IMR-90 (cell line): ENCODE data around the gene STK10. TPM values are rescaled to one million over a fixed set of nuclear protein-coding genes. Genes with fewer than 3 reads are reported as not detected.
"Not testable (repeated sequence)": the region's sequence is repeated elsewhere in the genome, so short reads cannot be mapped to it uniquely, and the experiment has no call there.

Experiments
- ATAC-seq: fragments of 200-7000 bp; cut with Tn5 transposase; 2 replicates; pipeline ENCODE4 v1.9.1; 2020; ENCODE audit warnings: low read depth, mild to moderate bottlenecking, moderate library complexity
- BruUV-seq: library from RNA; stranded (reverse); fragments of 400-500 nt; replicated peaks from 2 replicates; lab custom pipeline; 2021; lab: Mats Ljungman, UMichigan
- CTCF ChIA-PET: fragments of 300-600 bp; formaldehyde crosslinking; extraction: SDS; loops from one replicate; lab custom pipeline; 2021; ENCODE audit warnings: antibody characterized with exemption; lab: Yijun Ruan, JAX
- POLR2A ChIA-PET: fragments of 300-600 bp; sonication (Branson Sonifier 250); formaldehyde crosslinking; loops from one replicate; lab custom pipeline; 2022; ENCODE audit warnings: antibody characterized with exemption; ENCODE audit not compliant: unreplicated experiment; lab: Charles Lee
- DNase-seq: peaks from one replicate; pipeline ENCODE4 v3.0.0; 2013
- H2AFZ ChIP-seq: replicated peaks from 2 replicates; pipeline ENCODE3; 2013; ENCODE audit warnings: low read length, mild to moderate bottlenecking; ENCODE audit not compliant: poor library complexity
- H2AK5ac ChIP-seq: 2 replicates; pipeline ENCODE4 v1.6.1; 2013; ENCODE audit warnings: low read depth, low read length, inconsistent platforms
- H2AK9ac ChIP-seq: replicated peaks from 2 replicates; pipeline ENCODE3; 2013; ENCODE audit warnings: mild to moderate bottlenecking, low read depth, low read length, moderate library complexity; ENCODE audit not compliant: poor library complexity
- H2BK120ac ChIP-seq: 2 replicates; pipeline ENCODE4 v1.6.1; 2013; ENCODE audit warnings: low read depth, low read length, inconsistent platforms
- H2BK15ac ChIP-seq: 3 replicates; pipeline ENCODE4 v1.6.1; 2013; ENCODE audit warnings: low read depth, low read length, inconsistent platforms
- H2BK20ac ChIP-seq: 2 replicates; pipeline ENCODE4 v1.6.1; 2013; ENCODE audit warnings: low read depth, mild to moderate bottlenecking, inconsistent platforms, low read length, moderate library complexity
- H2BK5ac ChIP-seq: 2 replicates; pipeline ENCODE4 v1.6.1; 2013; ENCODE audit warnings: mild to moderate bottlenecking, low read depth, low read length, inconsistent platforms; ENCODE audit not compliant: poor library complexity, severe bottlenecking
- H3K14ac ChIP-seq: replicated peaks from 2 replicates; pipeline ENCODE4 v1.6.1; 2013; ENCODE audit warnings: low read depth, low read length, inconsistent platforms
- H3K18ac ChIP-seq: 2 replicates; pipeline ENCODE4 v1.6.1; 2013; ENCODE audit warnings: low read depth, low read length, control low read depth
- H3K23ac ChIP-seq: 2 replicates; pipeline ENCODE4 v1.6.1; 2013; ENCODE audit warnings: low read depth, low read length, inconsistent platforms
- H3K27ac ChIP-seq: 2 replicates; pipeline ENCODE4 v1.5.1; 2013; ENCODE audit warnings: mild to moderate bottlenecking, control low read depth, low read length; ENCODE audit not compliant: insufficient read depth
- H3K27me3 ChIP-seq: 2 replicates; pipeline ENCODE4 v1.6.1; 2013; ENCODE audit warnings: low read length; ENCODE audit not compliant: control insufficient read depth, insufficient read depth
- H3K36me3 ChIP-seq: 2 replicates; pipeline ENCODE4 v1.6.1; 2013; ENCODE audit warnings: low read length, mixed read lengths; ENCODE audit not compliant: control insufficient read depth, insufficient read depth
- H3K4ac ChIP-seq: 2 replicates; pipeline ENCODE4 v1.6.1; 2013; ENCODE audit warnings: low read depth, low read length, inconsistent platforms
- H3K4me1 ChIP-seq: 2 replicates; pipeline ENCODE4 v1.6.1; 2013; ENCODE audit warnings: low read length, mixed read lengths; ENCODE audit not compliant: control insufficient read depth, insufficient read depth
- H3K4me2 ChIP-seq: 2 replicates; pipeline ENCODE4 v1.6.1; 2013; ENCODE audit warnings: low read depth, mild to moderate bottlenecking, control low read depth, low read length, moderate library complexity
- H3K4me3 ChIP-seq: 2 replicates; pipeline ENCODE4 v1.5.1; 2013; ENCODE audit warnings: low read depth, mild to moderate bottlenecking, control low read depth, low read length, moderate library complexity; ENCODE audit not compliant: insufficient read depth
- H3K56ac ChIP-seq: 2 replicates; pipeline ENCODE4 v1.6.1; 2013; ENCODE audit warnings: low read length, inconsistent platforms; ENCODE audit not compliant: insufficient read depth; ENCODE audit errors: extremely low read depth
- H3K79me1 ChIP-seq, 2 experiments: 2 replicates each; pipeline ENCODE4 v1.6.1; 2013; ENCODE audit warnings: low read length in 2 of 2, inconsistent platforms in 1 of 2, low read depth in 1 of 2
- H3K9ac ChIP-seq: 2 replicates; pipeline ENCODE4 v1.6.1; 2013; ENCODE audit warnings: low read depth, low read length, control low read depth
- H3K9me1 ChIP-seq: 2 replicates; pipeline ENCODE4 v1.6.1; 2013; ENCODE audit warnings: low read length, inconsistent platforms; ENCODE audit not compliant: insufficient read depth
- H3K9me3 ChIP-seq: 2 replicates; pipeline ENCODE4 v1.6.1; 2013; ENCODE audit warnings: low read length; ENCODE audit not compliant: control insufficient read depth, insufficient read depth
- H4K20me1 ChIP-seq: 2 replicates; pipeline ENCODE4 v1.6.1; 2013; ENCODE audit warnings: low read length, inconsistent platforms; ENCODE audit not compliant: insufficient read depth
- H4K5ac ChIP-seq: 2 replicates; pipeline ENCODE4 v1.6.1; 2013; ENCODE audit warnings: mild to moderate bottlenecking, low read depth, low read length, control low read depth
- H4K8ac ChIP-seq, 2 experiments: 2 replicates each; pipeline ENCODE4 v1.6.1; 2013; ENCODE audit warnings: low read depth in 2 of 2, low read length in 2 of 2, control low read depth in 1 of 2, inconsistent platforms in 1 of 2
- H4K91ac ChIP-seq: 2 replicates; pipeline ENCODE4 v1.6.1; 2013; ENCODE audit warnings: low read depth, low read length, inconsistent platforms; ENCODE audit not compliant: insufficient read depth
- RCOR1 ChIP-seq: IDR thresholded peaks from 2 replicates; pipeline ENCODE4 v1.6.1; 2012; ENCODE audit warnings: mild to moderate bottlenecking, low read length, improper control_type of control experiment; ENCODE audit not compliant: insufficient replicate concordance
- WGBS, 2 experiments: methylation state at CpG; one replicate each; pipeline versions ENCODE4 v1.1.5 to v1.1.7; 2013; ENCODE audit warnings: missing lambda C conversion rate in 2 of 2; ENCODE audit not compliant: insufficient read length in 1 of 2; ENCODE audit errors: extremely low coverage in 2 of 2; 5-methylcytosine and 5-hydroxymethylcytosine counted together
- dilution Hi-C: fragments of 300-500 bp; cut with HindIII; formaldehyde crosslinking; loops from one replicate; pipeline ENCODE4 v1.14.3; 2018; ENCODE audit warnings: low sequenced_read_pairs; ENCODE audit not compliant: unreplicated experiment
- in situ Hi-C: fragments of 300-500 bp; cut with MboI; formaldehyde crosslinking; loops from 3 replicates; pipeline ENCODE4 v1.14.3; 2019; ENCODE audit warnings: low sequenced_read_pairs, inconsistent platforms, mixed read lengths
- intact Hi-C: fragments of 100-400 bp; cut with micrococcal nuclease; formaldehyde crosslinking; loops from 2 replicates; pipeline ENCODE4 v1.10.0; 2022
- polyA plus RNA-seq, 3 experiments: library from polyadenylated mRNA; depleted of rRNA; stranded (reverse); fragments of >200 nt; gene quantifications; 2 replicates each; pipeline ENCODE4 v1.2.3, GENCODE V29; 2012; ENCODE audit warnings: low replicate concordance in 1 of 3
- total RNA-seq: library from RNA; depleted of rRNA; stranded (reverse); fragments of >200 nt; gene quantifications from 2 replicates; pipeline ENCODE4 v1.2.3, GENCODE V29; 2012
- TF ChIP-seq, protein P1 (sequence below): fragments of 150-350 bp; IDR thresholded peaks from 2 replicates; pipeline ENCODE4 v1.6.1; 2017; ENCODE audit warnings: mild to moderate bottlenecking, antibody characterized with exemption, low read length, low read depth

STK10 gene
- total and polyA plus RNA-seq, 2 of the 4 experiments (the other 2 are of a cell fraction), result 15.4 to 18.5 TPM

DNA sequence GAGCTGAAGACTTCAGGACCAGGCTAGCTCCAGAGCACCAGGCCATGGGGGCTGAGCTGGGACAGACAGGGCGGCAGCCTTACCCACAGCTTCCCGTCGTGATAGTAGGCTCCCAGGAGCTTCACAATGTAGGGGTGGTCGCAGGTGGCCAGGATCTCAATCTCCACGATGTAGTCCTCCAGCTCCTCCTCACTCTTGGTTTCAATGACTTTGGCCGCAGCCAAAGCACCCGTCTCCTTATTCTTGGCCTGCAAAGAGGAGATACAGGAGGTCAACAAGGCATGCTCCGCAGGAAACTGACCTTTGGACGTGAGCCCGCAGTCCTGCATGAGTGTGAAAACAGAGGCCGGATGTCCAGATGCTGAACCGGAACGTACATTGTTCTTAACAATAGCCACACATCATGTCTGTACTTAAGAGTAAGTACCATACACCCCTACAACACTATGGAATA lies 31.5 kb downstream of the STK10 start:
- Histone ChIP-seq H3K4me3 (no peak overlapping the region), H3K9me3 (no peaks in the 10 kb centered on the region), H2BK5ac (no peak overlapping the region), H3K9ac (no peak overlapping the region), H2BK20ac (no peak overlapping the region), H3K27me3 (no peaks in the 10 kb centered on the region), H2AK9ac (no peak overlapping the region), H4K20me1 (peaks cover 12% of the 10 kb centered on the region), H3K56ac (no peak overlapping the region), H4K8ac (no peak overlapping the region), H2BK120ac (no peak overlapping the region), H3K23ac (no peak overlapping the region), H3K36me3 (peaks cover 15% of the 10 kb centered on the region), H3K27ac (no peak overlapping the region), H4K5ac (no peak overlapping the region), H3K4ac (no peak overlapping the region), H3K14ac (no peak overlapping the region), H3K4me2 (no peak overlapping the region), H3K4me1 (no peaks in the 10 kb centered on the region), H2AK5ac (no peak overlapping the region), H2BK15ac (no peak overlapping the region), H4K91ac (no peak overlapping the region), H3K9me1 (peaks cover 20% of the 10 kb centered on the region; the same call in 1 of the 2 replicates), H2AFZ (no peak overlapping the region), H3K18ac (no peak overlapping the region), H3K79me1 (peaks cover 31 to 63% of the 10 kb centered on the region in 2 experiments)
- no TSS peak for BruUV-seq
- ATAC-seq, result no peak
- WGBS, 2 experiments, result 100% methylated on average over 2 of the region's 13 CpGs; no CpG with 5 or more reads in 1 of the 2 experiments
- DNase-seq, result no peak
- in situ Hi-C loops (no loop called here), dilution Hi-C loops (no loop called here), intact Hi-C loops (no loop called here)
- CTCF ChIA-PET, result interaction anchor here (0.6 kb wide), 1 partner anchor 45 kb away, joined by 4 read pairs; no protein-coding TSS in a partner anchor
- POLR2A ChIA-PET, result no interaction called here
- TF ChIP-seq, protein P1, sequence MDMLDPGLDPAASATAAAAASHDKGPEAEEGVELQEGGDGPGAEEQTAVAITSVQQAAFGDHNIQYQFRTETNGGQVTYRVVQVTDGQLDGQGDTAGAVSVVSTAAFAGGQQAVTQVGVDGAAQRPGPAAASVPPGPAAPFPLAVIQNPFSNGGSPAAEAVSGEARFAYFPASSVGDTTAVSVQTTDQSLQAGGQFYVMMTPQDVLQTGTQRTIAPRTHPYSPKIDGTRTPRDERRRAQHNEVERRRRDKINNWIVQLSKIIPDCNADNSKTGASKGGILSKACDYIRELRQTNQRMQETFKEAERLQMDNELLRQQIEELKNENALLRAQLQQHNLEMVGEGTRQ, result no peak
- no peak for TF ChIP-seq RCOR1

DNA sequence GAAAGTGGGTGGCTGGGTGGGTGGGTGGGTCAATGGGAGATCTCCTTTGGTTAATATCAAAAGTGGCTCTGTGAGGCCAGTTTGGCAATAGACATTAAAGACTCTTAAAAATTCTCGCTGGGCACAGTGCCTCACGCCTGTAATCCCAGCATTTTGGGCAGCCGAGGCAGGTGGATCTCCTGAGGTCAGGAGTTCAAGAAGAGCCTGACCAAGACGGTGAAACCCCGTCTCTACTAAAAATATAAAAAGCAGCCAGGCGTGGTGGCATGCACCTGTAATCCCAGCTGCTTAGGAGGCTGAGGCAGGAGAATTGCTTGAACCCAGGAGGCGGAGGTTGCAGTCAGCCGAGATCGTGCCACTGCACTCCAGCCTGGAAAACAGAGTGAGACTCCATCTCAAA lies 32.9 kb downstream of the STK10 start:
- intact Hi-C loops, BruUV-seq, ATAC-seq, H3K27ac ChIP-seq, H2AK9ac ChIP-seq, H3K18ac ChIP-seq, H2AFZ ChIP-seq, H4K5ac ChIP-seq, CTCF ChIA-PET, H3K23ac ChIP-seq, H3K4ac ChIP-seq, H2BK20ac ChIP-seq, H3K9ac ChIP-seq, POLR2A ChIA-PET, H3K27me3 ChIP-seq, H4K8ac ChIP-seq, H2BK5ac ChIP-seq, DNase-seq, H3K56ac ChIP-seq, H3K14ac ChIP-seq, H3K4me1 ChIP-seq, H3K9me3 ChIP-seq, H2BK120ac ChIP-seq, H4K91ac ChIP-seq, dilution Hi-C loops, H2AK5ac ChIP-seq, H2BK15ac ChIP-seq, in situ Hi-C loops, H3K4me3 ChIP-seq, H3K4me2 ChIP-seq: not testable (repeated sequence)
- H3K36me3 ChIP-seq, result peaks cover 15% of the 10 kb centered on the region
- H3K79me1 ChIP-seq, result peaks cover 25 to 62% of the 10 kb centered on the region in 2 experiments
- WGBS, 2 experiments, result no CpG with 5 or more reads among the region's 9 CpGs
- H4K20me1 ChIP-seq, result peaks cover 10% of the 10 kb centered on the region
- peaks cover 11% of the 10 kb centered on the region; the same call in 1 of the 2 replicates for H3K9me1 ChIP-seq
